HCT116 (cell line): ENCODE measurements around the gene PCDH1.
A peak's percentile ranks its signal among the peaks of the same experiment; 100 is the strongest.

Experiments
- POLR2A ChIP-seq: IDR thresholded peaks from 2 replicates; pipeline ENCODE4 v1.7.0; 2011; ENCODE audit warnings: borderline replicate concordance; ENCODE audit not compliant: insufficient read depth, insufficient read length; ENCODE audit errors: extremely low read depth
- POLR2AphosphoS5 ChIP-seq: IDR thresholded peaks from 2 replicates; pipeline ENCODE4 v1.6.1; 2011; ENCODE audit warnings: mild to moderate bottlenecking, low read depth, low read length, moderate library complexity
- RAD21 ChIP-seq: IDR thresholded peaks from 2 replicates; pipeline ENCODE4 v1.6.1; 2012; ENCODE audit warnings: low read depth, mild to moderate bottlenecking
- SP1 ChIP-seq: IDR thresholded peaks from 2 replicates; pipeline ENCODE4 v1.6.1; 2012; ENCODE audit warnings: low read depth
- TCF7L2 ChIP-seq: IDR thresholded peaks from 2 replicates; pipeline ENCODE4 v1.7.0; 2011; ENCODE audit warnings: borderline replicate concordance, inconsistent platforms; ENCODE audit not compliant: insufficient read depth, insufficient read length; ENCODE audit errors: extremely low read depth
- TF ChIP-seq, protein P1 (sequence below), 3 experiments: fragments of 200-600 bp in 1 of 3; sonication (generic) in 1 of 3; IDR thresholded peaks in 2 of 3; conservative IDR thresholded peaks in 1 of 3; 2 replicates each; pipeline ENCODE4 v1.5.1; 2012 to 2017; ENCODE audit warnings: low read depth in 2 of 3, low read length in 2 of 3, antibody characterized with exemption in 1 of 3, borderline replicate concordance in 1 of 3, control low read depth in 1 of 3, mild to moderate bottlenecking in 1 of 3, mixed read lengths in 1 of 3, mixed run types in 1 of 3, moderate library complexity in 1 of 3; ENCODE audit not compliant: insufficient read depth in 1 of 3
- TF ChIP-seq, protein P2 (sequence below): IDR thresholded peaks from 2 replicates; pipeline ENCODE4 v1.6.1; 2012

GRCh38 chr5:141920771-141921170, 42.6 kb upstream of the PCDH1 start:
- TF ChIP-seq POLR2A (no peak), RAD21 (no peak), POLR2AphosphoS5 (0 out of 2 replicates have a peak, but pooled peaks have one; percentile 24), TCF7L2 (no peak), SP1 (no peak)
- TF ChIP-seq, protein P1, sequence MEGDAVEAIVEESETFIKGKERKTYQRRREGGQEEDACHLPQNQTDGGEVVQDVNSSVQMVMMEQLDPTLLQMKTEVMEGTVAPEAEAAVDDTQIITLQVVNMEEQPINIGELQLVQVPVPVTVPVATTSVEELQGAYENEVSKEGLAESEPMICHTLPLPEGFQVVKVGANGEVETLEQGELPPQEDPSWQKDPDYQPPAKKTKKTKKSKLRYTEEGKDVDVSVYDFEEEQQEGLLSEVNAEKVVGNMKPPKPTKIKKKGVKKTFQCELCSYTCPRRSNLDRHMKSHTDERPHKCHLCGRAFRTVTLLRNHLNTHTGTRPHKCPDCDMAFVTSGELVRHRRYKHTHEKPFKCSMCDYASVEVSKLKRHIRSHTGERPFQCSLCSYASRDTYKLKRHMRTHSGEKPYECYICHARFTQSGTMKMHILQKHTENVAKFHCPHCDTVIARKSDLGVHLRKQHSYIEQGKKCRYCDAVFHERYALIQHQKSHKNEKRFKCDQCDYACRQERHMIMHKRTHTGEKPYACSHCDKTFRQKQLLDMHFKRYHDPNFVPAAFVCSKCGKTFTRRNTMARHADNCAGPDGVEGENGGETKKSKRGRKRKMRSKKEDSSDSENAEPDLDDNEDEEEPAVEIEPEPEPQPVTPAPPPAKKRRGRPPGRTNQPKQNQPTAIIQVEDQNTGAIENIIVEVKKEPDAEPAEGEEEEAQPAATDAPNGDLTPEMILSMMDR (IDR thresholded peaks at IDR 0.05 in 2 of 3, conservative IDR thresholded peaks at IDR 0.05 in 1 of 3; ENCODE audit: borderline replicate concordance in 1 of 3, insufficient read depth in 1 of 3, low read depth in 2 of 3, low read length in 2 of 3), result no peak
- TF ChIP-seq, protein P2, sequence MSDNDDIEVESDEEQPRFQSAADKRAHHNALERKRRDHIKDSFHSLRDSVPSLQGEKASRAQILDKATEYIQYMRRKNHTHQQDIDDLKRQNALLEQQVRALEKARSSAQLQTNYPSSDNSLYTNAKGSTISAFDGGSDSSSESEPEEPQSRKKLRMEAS, result no peak
